ENCODE measurements around the gene PIP4K2C. TPM values are rescaled to one million over a fixed set of nuclear protein-coding genes. Genes with fewer than 3 reads are reported as not detected.

Gene PIP4K2C
- polyA plus RNA-seq, 1 experiment = 30.1 TPM

DNA sequence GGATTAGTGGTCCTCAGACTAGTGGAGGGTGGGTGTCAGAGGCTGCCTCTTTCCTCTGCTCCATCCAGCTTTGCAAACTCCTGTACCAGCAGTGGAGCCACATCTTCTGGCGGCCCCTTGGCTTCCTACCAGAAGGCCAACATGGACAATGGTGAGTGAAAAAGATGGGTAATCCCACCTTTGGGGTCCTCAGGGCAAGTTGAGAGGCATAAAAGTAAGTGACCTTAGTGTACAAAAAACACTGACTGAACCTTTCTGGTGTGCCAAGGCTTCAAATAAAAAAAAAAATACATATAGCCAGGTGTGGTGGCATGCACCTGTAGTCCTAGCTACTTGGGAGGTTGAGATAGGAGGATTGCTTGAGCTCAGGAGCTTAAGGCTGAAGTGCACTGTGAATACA is 9.2 kb upstream of the PIP4K2C start:
- DNase-seq (ENCODE audit: low read depth) = no peak
- no peak overlapping the region for H3K4me3 ChIP-seq (ENCODE audit: low read depth, low read length)
- no peaks in the 10 kb centered on the region; the same call in 1 of the 2 replicates for H3K36me3 ChIP-seq (ENCODE audit: control insufficient read depth, insufficient read depth, low read length)
- TF ChIP-seq, protein P1, sequence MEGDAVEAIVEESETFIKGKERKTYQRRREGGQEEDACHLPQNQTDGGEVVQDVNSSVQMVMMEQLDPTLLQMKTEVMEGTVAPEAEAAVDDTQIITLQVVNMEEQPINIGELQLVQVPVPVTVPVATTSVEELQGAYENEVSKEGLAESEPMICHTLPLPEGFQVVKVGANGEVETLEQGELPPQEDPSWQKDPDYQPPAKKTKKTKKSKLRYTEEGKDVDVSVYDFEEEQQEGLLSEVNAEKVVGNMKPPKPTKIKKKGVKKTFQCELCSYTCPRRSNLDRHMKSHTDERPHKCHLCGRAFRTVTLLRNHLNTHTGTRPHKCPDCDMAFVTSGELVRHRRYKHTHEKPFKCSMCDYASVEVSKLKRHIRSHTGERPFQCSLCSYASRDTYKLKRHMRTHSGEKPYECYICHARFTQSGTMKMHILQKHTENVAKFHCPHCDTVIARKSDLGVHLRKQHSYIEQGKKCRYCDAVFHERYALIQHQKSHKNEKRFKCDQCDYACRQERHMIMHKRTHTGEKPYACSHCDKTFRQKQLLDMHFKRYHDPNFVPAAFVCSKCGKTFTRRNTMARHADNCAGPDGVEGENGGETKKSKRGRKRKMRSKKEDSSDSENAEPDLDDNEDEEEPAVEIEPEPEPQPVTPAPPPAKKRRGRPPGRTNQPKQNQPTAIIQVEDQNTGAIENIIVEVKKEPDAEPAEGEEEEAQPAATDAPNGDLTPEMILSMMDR (IDR thresholded peaks at IDR 0.05; ENCODE audit: insufficient read depth, low read depth, low read length) = no peak
- peaks cover 1% of the 10 kb centered on the region; the same call in 1 of the 2 replicates for H3K27me3 ChIP-seq (ENCODE audit: control insufficient read depth, insufficient read depth, low read length)
- POLR2A ChIA-PET = no interaction called here
- CTCF ChIA-PET = interaction anchor here (0.8 to 8.4 kb wide), 6 partner anchors 11 to 112 kb away, joined by 3 to 257 read pairs (median 34); partner anchors contain the start of genes ARHGEF25, B4GALNT1 and OS9

DNA sequence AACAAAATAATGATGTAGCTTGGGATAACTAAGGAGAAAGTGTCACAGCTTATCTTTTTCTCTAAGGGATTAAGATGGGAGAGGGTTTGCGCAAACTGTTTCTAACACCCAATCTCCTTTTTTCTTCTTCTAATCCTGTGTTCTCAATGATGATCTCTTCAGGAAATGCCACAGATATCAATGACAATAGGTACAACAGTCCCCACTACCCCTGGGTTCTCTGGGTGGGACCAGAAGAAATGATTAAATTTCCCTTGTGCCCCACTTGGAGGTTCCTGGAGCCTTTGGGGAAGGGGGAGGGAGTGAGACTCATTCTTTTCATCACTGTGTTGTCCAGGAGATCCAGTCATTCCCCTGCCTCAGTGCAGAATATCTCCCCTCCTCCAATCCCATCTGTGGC is 8.6 kb upstream of the PIP4K2C start:
- no peak for DNase-seq (ENCODE audit: low read depth)

DNA sequence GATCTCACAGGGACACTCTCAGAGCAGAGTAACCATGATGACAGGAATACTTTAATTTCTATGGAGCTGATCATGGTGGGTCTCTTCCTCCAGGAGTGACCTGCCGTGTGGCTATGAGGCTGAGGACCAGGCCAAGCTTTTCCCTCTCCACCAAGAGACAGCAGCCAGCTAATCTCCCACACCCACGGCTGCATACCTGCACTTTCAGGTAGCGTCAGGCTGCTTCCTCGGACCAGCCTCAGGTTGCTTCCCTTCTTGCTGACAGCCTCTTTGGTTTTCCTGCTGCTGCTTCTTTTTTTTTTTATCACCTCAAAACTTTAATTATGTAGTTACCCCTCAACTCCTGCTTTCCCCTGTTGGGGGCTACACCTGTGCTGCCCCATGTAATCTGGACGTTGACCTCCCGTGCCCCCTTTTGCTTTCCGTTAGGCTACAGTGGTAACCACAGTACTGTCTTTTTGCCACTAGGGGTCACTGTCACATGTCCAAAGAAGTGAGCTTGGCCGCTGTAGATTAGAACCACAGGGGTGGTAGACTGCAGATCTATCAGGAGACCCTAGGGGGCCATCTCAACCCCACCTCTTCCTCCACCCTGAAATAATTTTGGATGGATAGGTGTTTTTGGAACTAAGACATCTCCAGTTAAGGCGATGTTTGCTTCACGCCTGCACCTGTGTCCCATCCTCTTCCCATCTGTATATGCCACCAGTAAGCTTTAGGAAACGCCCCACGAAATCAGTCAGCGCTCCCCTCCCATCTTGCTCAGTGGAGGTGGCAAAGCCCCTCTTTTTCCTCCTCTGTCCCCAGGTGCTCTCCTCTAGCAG is 7.8 kb upstream of the PIP4K2C start:
- POLR2A ChIA-PET = interaction anchor here (1.0 kb wide), 1 partner anchor 36 kb away, joined by 3 read pairs; no protein-coding TSS in a partner anchor
- TF ChIP-seq, protein P1 (IDR thresholded peaks at IDR 0.05; ENCODE audit: insufficient read depth, low read depth, low read length) = peak; percentile 88
- CTCF ChIA-PET = interaction anchor here (0.6 to 8.4 kb wide), 28 partner anchors 10 to 426 kb away, joined by 3 to 257 read pairs (median 6); partner anchors contain the start of genes AGAP2, ARHGEF25, B4GALNT1 and EEF1AKMT3
- H3K36me3 ChIP-seq (ENCODE audit: control insufficient read depth, insufficient read depth, low read length) = no peaks in the 10 kb centered on the region; the same call in 1 of the 2 replicates
- H3K4me3 ChIP-seq (ENCODE audit: low read depth, low read length) = no peak overlapping the region
- DNase-seq (ENCODE audit: low read depth) = no peak
- H3K27me3 ChIP-seq (ENCODE audit: control insufficient read depth, insufficient read depth, low read length) = peaks cover 1% of the 10 kb centered on the region; the same call in 1 of the 2 replicates

More for the DNA sequence above, 8.6 kb upstream of the PIP4K2C start:
- ChIA-PET POLR2A (no interaction called here), CTCF (interaction anchor here (0.8 to 8.4 kb wide), 15 partner anchors 9 to 157 kb away, joined by 3 to 257 read pairs (median 13); partner anchors contain the start of genes AGAP2, ARHGEF25, B4GALNT1 and OS9)
- TF ChIP-seq, protein P1 (IDR thresholded peaks at IDR 0.05; ENCODE audit: insufficient read depth, low read depth, low read length) = no peak
- no peaks in the 10 kb centered on the region; the same call in 1 of the 2 replicates for H3K36me3 ChIP-seq (ENCODE audit: control insufficient read depth, insufficient read depth, low read length)
- H3K4me3 ChIP-seq (ENCODE audit: low read depth, low read length) = no peak overlapping the region
- H3K27me3 ChIP-seq (ENCODE audit: control insufficient read depth, insufficient read depth, low read length) = peaks cover 1% of the 10 kb centered on the region; the same call in 1 of the 2 replicates

DNA sequence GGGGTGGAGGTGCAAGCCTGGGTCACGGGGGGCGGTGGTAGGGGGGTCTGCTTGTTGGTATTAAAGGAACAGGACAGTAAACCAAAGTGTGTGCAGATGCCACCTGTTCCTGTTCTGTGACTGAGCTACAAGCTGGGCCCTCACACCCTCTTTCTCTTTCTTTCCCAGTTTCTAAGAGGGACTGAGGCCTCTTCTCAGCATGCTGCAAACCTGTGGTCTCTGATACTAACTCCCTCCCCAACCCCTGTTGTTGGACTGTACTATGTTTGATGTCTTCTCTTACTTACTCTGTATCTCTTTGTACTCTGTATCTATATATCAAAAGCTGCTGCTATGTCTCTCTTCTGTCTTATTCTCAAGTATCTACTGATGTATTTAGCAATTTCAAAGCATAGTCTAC is 6.9 kb upstream of the PIP4K2C start:
- no peak for DNase-seq (ENCODE audit: low read depth)
- TF ChIP-seq, protein P1 (IDR thresholded peaks at IDR 0.05; ENCODE audit: insufficient read depth, low read depth, low read length) = no peak
- no peak overlapping the region for H3K4me3 ChIP-seq (ENCODE audit: low read depth, low read length)
- H3K36me3 ChIP-seq (ENCODE audit: control insufficient read depth, insufficient read depth, low read length) = no peaks in the 10 kb centered on the region; the same call in 1 of the 2 replicates
- ChIA-PET CTCF (interaction anchor here (0.7 to 8.4 kb wide), 19 partner anchors 9 to 188 kb away, joined by 3 to 257 read pairs (median 7); partner anchors contain the start of genes ARHGEF25, B4GALNT1, EEF1AKMT3 and GLI1), POLR2A (interaction anchor here (0.6 kb wide), 1 partner anchor 121 kb away, joined by 3 read pairs; no protein-coding TSS in a partner anchor)
- H3K27me3 ChIP-seq (ENCODE audit: control insufficient read depth, insufficient read depth, low read length) = peaks cover 1% of the 10 kb centered on the region; the same call in 1 of the 2 replicates

DNA sequence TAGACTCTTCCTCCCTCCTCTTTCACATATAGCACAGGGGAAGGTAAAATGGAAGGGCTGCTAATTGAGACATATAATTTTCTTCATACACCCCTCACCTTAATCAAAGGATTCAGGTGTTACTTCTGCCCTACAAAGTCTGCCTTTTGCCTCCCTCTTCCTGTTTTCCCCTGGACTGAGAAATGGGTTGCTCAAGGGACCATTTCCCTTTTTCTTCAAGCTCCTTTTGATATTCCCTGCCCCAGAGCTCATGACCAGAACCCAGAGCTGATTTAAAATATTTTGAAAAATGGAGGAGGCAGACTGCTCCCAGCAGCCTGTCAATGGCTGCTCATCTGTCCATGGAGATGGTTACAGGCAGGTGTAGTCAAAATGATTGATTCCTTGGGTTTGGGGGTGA is 6.3 kb upstream of the PIP4K2C start:
- H3K36me3 ChIP-seq (ENCODE audit: control insufficient read depth, insufficient read depth, low read length) = no peaks in the 10 kb centered on the region; the same call in 1 of the 2 replicates
- TF ChIP-seq, protein P1 (IDR thresholded peaks at IDR 0.05; ENCODE audit: insufficient read depth, low read depth, low read length) = no peak
- no peak overlapping the region for H3K4me3 ChIP-seq (ENCODE audit: low read depth, low read length)
- no peak for DNase-seq (ENCODE audit: low read depth)
- POLR2A ChIA-PET = interaction anchor here (0.6 kb wide), 1 partner anchor 122 kb away, joined by 3 read pairs; no protein-coding TSS in a partner anchor
- H3K27me3 ChIP-seq (ENCODE audit: control insufficient read depth, insufficient read depth, low read length) = peaks cover 1% of the 10 kb centered on the region; the same call in 1 of the 2 replicates
- CTCF ChIA-PET = interaction anchor here (0.8 to 8.4 kb wide), 11 partner anchors 8 to 149 kb away, joined by 3 to 257 read pairs (median 21); partner anchors contain the start of genes ARHGEF25 and B4GALNT1

All from BJ (cell line).